SU-DHL-6 (cell line): ENCODE data around the gene COPE.

Experiments used
- EZH2phosphoT487 ChIP-seq: fragments of 200-600 bp; sonication (generic), shearing (Covaris generic); conservative IDR thresholded peaks from 2 replicates; pipeline ENCODE4 v1.6.1; 2018; ENCODE audit warnings: mild to moderate bottlenecking, antibody characterized with exemption, low read length, moderate library complexity, mixed read lengths
- TF ChIP-seq, protein P1 (sequence below): fragments of 200-600 bp; sonication (generic); IDR thresholded peaks from one replicate; pipeline ENCODE4 v1.5.1; 2017; ENCODE audit warnings: antibody characterized with exemption, mild to moderate bottlenecking, low read length, moderate library complexity; ENCODE audit not compliant: insufficient read depth, poor library complexity, severe bottlenecking

DNA sequence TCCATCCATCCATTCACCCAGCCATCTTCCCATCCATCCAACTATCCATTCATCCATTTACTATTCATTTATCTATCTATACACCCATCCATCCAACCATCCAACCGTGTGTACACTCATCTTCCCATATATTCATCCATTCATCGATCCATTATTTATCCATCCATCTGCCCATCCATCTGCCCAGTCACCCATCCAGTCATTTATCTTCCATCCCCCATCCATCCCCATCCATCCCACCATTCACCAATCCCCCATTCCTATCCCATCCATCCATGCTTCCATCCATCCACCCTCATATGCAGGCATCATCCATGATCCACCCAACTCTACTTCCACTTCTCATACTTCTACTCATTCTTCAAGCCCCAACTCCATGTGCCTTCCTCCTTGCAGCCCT, 35.9 kb upstream of the COPE start:
- TF ChIP-seq, protein P1, sequence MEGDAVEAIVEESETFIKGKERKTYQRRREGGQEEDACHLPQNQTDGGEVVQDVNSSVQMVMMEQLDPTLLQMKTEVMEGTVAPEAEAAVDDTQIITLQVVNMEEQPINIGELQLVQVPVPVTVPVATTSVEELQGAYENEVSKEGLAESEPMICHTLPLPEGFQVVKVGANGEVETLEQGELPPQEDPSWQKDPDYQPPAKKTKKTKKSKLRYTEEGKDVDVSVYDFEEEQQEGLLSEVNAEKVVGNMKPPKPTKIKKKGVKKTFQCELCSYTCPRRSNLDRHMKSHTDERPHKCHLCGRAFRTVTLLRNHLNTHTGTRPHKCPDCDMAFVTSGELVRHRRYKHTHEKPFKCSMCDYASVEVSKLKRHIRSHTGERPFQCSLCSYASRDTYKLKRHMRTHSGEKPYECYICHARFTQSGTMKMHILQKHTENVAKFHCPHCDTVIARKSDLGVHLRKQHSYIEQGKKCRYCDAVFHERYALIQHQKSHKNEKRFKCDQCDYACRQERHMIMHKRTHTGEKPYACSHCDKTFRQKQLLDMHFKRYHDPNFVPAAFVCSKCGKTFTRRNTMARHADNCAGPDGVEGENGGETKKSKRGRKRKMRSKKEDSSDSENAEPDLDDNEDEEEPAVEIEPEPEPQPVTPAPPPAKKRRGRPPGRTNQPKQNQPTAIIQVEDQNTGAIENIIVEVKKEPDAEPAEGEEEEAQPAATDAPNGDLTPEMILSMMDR, result no peak
- no peak for TF ChIP-seq EZH2phosphoT487
